ENCODE data around the gene SART1.
"Not testable (repeated sequence)": the region's sequence is repeated elsewhere in the genome, so short reads cannot be mapped to it uniquely, and the experiment has no call there.

SART1 gene

DNA sequence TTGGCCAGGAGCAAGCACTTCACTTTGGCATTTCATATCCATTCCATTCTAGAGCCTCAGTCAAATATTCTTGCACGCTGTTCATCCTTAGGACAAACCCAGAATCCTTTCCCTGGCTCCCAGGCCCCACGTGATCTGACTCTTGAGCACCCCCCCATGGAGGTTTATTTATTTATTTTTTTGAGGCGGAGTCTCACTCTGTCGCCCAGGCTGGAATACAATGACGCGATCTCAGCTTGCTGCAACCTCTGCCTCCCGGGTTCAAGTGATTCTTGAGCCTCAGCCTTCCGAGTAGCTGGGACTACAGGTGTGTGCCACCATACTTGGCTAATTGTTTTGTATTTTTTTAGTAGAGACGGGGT lies 29.0 kb upstream of the SART1 start:
- DNase-seq = no peak

GRCh38 chr11:65934014-65934413 lies 27.5 kb upstream of the SART1 start:
- no peak for DNase-seq

DNA sequence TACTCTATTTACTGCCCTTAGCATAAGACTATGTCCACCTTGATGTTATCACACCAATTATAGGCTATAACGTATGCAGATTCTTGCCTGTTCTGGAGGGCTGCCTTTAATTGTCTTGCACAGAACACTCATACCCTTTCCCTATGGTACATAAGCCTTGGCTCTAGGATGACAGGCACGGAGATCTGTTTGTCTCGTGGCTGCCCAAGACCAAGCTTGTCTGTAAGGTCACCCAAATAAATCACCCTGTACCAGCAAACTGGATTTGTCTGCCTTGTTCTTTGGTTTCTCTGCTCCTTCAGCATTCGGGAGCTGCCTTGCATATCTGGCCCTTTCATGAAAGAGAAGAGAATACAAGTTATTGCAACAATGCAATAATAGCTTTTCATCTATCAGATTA lies 23.8 kb upstream of the SART1 start:
- no peak for DNase-seq

GRCh38 chr11:65941720-65942310 lies 19.7 kb upstream of the SART1 start:
- no peak for DNase-seq

GRCh38 chr11:65942531-65942930 lies 19.0 kb upstream of the SART1 start:
- no peak for DNase-seq

- DNase-seq = no peak
Measured at GRCh38 chr11:65944191-65944590, 17.3 kb upstream of the SART1 start.

DNA sequence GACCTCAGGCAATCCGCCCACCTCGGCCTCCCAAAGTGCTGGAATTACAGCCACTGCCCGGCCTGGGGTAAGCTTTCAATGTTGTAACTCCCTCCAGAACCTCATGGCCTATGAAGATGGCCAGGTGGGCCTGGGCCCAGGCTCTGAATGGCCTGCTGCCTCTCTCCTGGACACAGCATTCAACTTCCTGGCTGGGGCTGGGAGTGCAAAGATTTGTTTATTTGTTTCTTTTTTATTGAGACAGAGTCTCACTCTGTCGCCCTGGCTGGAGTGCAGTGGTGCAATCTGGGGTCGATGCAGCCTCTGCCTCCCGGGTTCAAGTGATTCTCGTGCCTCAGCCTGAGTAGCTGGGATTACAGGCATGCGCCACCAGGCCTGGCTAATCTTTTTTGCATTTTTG lies 16.8 kb upstream of the SART1 start:
- no peak for DNase-seq

DNA sequence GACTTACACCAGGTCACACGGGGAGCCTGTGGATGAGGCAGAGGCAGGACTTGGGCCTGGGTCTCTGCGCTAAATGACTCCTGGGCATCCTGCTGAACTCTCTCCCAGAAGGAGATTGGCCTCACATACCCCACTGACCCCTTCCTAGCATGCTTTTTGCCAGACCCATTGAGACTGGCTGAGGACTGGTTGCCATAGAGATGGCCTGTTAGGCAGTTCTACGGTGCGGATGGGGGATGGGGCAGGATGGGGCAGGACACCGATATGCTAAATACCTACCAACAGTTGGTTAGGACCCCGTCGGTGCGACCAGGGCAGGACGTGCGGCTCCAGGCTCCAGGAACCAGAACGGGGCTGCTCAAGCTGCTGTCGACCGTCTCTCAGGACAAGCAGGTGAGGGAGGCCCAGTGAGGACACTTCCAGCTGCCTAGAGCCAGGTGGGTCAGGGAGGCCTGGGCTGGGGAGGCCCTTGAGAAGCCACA lies 16.1 kb upstream of the SART1 start, which contains the start of gene TSGA10IP:
TSS of gene TSGA10IP (plus strand) at position 51 of the 482 bp plus-strand sequence. CDS start at position 247, 196 bp downstream.
- no peak for DNase-seq

DNA sequence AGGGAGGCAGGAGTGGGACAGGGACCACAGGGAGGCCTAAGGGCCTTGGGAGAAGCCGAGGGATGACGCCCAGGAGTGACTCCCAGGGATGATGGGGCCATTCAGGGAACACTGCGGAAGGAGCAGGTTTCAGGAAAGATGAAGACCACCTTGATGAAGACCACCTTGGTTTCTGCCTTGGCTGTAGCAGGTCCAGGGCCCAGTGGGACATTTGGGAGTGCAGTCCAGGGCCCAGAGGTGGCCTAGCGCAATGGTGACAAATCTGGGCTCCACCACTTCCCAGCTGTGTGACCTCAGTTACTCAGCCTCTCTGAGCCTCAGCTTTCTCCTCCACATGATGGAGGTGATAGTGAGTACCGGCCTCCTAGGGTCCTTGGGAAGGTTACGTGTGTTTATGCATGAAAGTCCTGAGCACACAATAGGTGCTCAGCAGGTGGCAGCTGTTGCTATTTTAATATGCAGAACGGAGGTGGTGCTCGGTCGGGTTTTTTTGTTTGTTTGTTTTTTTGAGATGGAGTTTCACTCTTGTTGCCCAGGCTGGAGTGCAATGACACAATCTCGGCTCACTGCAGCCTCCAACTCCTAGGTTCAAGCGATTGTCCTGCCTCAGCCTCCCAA lies 15.5 kb upstream of the SART1 start:
- DNase-seq = no peak

- no peak for DNase-seq
Measured at GRCh38 chr11:65946655-65947054, 14.9 kb upstream of the SART1 start.

- DNase-seq = no peak
Measured at GRCh38 chr11:65947133-65947532, 14.4 kb upstream of the SART1 start.

DNA sequence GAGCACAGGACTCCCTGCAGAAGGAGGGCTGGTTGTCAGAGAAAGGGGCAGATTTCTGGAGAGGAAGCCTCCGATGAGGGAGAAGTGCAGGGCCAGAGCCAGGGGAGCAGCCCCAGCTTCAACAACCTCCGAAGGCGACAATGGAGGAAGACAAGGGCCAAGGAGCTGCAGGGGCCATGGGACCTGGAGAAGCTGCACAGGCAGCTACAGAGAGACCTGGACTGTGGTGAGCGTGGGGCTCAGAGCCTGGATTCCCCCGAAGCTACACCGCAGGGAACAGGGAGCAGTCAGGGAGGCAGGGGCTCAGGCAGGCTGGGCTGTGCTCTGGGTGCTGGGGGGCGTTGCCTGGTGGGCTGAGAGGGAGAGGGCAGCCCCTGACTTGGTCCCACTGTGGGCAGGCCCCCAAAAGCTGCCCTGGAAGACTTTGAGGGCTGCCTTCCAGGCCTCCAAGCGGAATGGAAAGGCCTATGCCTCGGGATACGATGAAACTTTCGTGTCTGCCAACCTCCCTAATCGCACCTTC lies 13.9 kb upstream of the SART1 start:
- no peak for DNase-seq

GRCh38 chr11:65950711-65951110 lies 10.8 kb upstream of the SART1 start:
- DNase-seq = not testable (repeated sequence)

DNA sequence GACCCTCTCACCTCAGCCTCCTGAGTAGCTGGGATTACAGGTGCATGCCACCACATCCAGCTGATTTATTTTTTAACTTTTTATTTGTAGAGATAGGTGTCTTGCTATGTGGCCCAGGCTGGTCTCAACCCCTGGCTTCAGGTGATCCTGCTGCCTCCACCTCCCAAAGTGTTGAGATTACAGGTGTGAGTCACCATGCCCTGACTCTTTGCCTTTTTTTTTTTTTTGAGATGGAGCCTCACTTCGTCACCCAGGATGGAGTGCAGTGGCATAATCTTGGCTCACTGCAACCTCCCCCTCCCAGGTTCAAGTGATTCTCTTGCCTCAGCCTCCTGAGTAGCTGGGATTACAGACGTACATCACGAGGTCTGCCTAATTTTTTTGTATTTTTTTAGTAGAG lies 9.9 kb upstream of the SART1 start:
- not testable (repeated sequence) for DNase-seq

DNA sequence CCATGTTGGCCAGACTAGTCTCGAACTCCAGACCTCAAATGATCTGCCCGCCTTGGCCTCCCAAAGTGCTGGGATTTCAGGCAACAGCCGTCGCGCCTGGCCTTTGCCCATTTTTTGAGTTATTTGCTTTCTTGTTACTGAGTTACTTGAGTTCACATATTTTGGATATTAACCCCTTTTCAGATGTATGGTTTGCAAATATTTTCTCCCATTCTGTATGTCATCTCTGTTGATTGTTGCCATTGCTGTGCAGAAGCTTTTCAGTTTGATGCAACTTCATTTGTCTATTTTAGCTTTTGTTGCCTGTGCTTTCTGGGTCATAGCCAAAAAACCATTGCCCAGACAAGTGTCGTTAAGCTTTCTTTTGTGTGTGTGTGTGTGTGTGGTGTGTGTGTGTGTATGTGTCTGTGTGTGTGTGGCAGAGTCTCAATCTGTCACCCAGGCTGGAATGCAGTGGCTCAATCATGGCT lies 9.4 kb upstream of the SART1 start:
- no peak for DNase-seq

DNA sequence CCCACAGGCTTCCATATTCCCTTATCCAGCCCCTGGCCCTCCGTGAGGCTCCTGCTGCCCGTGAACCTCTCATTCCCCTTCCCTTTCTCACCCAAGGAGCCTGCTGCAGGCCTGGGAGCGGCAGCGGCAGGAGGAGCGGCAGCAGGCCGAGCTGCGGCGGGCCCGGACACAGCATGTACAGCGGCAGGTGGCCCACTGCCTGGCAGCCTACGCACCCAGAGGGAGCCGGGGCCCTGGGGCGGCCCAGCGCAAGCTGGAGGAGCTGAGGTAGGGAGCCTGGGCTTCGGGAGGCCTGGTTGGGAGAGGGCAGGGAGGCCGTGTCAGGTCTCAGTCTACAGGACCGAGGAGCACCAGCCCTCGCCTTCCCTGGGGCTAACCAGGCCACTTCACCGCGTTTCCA lies 8.1 kb upstream of the SART1 start:
- no peak for DNase-seq

DNA sequence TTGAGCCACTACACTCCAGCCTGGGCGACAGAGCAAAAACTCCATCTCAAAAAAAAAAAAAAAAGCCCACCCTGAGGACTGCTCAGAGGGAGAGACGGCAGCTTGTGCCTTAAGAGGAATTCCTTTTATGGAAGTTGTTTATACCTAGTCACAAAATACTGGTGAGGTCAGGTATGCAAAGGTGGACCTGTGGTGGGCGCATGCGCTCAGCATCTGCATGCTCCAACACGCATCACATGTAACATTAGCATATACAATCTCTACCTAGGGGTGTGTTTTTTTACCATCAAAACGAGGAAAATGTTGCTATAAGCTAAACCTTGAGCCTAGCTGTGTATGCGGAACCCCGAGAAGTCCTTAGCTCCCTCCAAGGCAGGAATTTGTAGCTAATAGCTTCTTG lies 6.8 kb upstream of the SART1 start:
- no peak for DNase-seq

DNA sequence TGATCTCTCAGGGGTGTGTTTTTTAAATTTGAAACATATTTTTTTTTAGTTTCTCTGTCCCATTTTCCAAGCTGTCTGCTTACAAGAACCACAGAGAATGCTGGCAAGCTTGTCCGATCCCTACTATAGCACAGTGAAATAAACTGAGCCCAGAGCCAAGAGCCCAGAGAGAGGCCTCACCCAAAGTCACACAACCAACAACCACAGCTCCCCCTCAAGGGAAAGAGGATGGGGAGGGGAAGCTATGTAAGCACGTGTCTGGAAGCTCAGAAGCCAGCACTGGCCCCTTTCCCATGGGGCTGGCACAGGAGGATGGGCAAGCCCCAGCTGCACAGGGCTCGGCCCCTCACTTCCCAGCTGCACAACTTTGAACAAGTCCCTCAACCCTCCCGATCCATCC lies 3.2 kb upstream of the SART1 start:
- no peak for DNase-seq

DNA sequence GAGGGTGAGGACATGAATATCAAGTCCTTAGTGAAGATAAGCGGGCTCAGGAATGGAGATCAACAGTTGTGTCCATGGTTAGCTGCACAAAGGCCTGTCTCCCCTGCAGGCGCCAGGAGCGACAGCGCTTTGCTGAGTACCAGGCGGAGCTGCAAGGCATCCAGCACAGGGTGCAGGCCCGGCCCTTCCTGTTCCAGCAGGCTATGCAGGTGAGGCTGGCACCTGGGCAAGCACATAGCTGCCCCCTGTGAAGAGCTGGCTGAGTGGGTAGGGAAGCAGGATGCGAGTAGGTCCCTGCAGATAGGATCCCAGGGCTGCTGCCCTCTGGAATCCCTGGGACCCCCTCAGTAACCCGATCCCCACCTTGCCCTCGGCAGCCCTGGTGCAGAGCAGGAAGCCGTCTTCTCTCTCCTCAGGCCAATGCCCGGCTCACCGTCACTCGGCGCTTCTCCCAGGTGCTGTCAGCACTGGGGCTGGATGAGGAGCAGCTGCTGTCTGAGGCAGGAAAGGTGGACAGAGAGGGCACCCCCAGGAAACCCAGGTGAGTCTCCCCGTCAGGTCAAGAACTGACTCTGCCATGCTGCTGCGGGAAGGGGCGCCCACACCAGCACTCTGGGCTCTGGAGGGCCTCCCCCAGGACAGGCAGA lies 2.6 kb upstream of the SART1 start:
- DNase-seq = no peak

GRCh38 chr11:65960824-65961266 lies 689 bp upstream of the SART1 start:
- no peak for DNase-seq

GRCh38 chr11:65962141-65962564 lies 619 bp downstream of the SART1 start:
- no peak for DNase-seq

GRCh38 chr11:65964906-65965305 lies 3.4 kb downstream of the SART1 start:
- no peak for DNase-seq

GRCh38 chr11:65965986-65966762 lies 4.6 kb downstream of the SART1 start:
- DNase-seq = no peak

Data from GF-D8 (cell line).